Muscle layer of duodenum (tissue), 2 donors: ENCODE data around the gene USPL1.
"Not testable (repeated sequence)": the region's sequence is repeated elsewhere in the genome, so short reads cannot be mapped to it uniquely, and the experiment has no call there.

ENCODE experiments used
- H3K27ac ChIP-seq: one replicate; pipeline ENCODE4 v1.7.0; 2013; ENCODE audit warnings: mild to moderate bottlenecking, low read length
- H3K27me3 ChIP-seq: one replicate; pipeline ENCODE4 v1.7.0; 2013; ENCODE audit warnings: low read depth, mild to moderate bottlenecking, control low read depth, low read length
- H3K36me3 ChIP-seq, 2 donors: one replicate each; pipeline ENCODE4 v1.7.0; 2013; ENCODE audit warnings: low read length in 2 of 2, control low read depth in 1 of 2, mild to moderate bottlenecking in 1 of 2; ENCODE audit not compliant: insufficient read depth in 2 of 2, control insufficient read depth in 1 of 2
- H3K4me1 ChIP-seq, 2 donors: one replicate each; pipeline ENCODE4 v1.7.0; 2013; ENCODE audit warnings: low read length in 2 of 2, mild to moderate bottlenecking in 2 of 2, control low read depth in 1 of 2, moderate library complexity in 1 of 2; ENCODE audit not compliant: insufficient read depth in 2 of 2, control insufficient read depth in 1 of 2
- H3K4me3 ChIP-seq, 2 donors: one replicate each; pipeline ENCODE4 v1.7.0; 2013; ENCODE audit warnings: low read length in 2 of 2, low read depth in 1 of 2, mild to moderate bottlenecking in 1 of 2
- H3K9me3 ChIP-seq, 2 donors: one replicate each; pipeline ENCODE4 v1.7.0; 2013; ENCODE audit warnings: low read length in 2 of 2, control low read depth in 1 of 2, mild to moderate bottlenecking in 1 of 2; ENCODE audit not compliant: control insufficient read depth in 1 of 2
- donor health status: healthy.

Gene USPL1

GRCh38 chr13:30639671-30640070 lies 22.0 kb downstream of the USPL1 start:
- Histone ChIP-seq H3K4me1 (peaks cover 0 to 5% of the 10 kb centered on the region in 2 donors), H3K27me3 (no peaks in the 10 kb centered on the region), H3K36me3 (peaks cover 23 to 28% of the 10 kb centered on the region in 2 donors), H3K9me3 (no peaks in the 10 kb centered on the region), H3K27ac (no peak overlapping the region), H3K4me3 (no peak overlapping the region)

- Histone ChIP-seq H3K36me3 (peaks cover 23 to 28% of the 10 kb centered on the region in 2 donors), H3K4me1 (peaks cover 0 to 19% of the 10 kb centered on the region in 2 donors)
- not testable (repeated sequence) for H3K27ac ChIP-seq, H3K4me3 ChIP-seq, H3K9me3 ChIP-seq, H3K27me3 ChIP-seq
These were observed 23.5 kb downstream of the USPL1 start for GRCh38 chr13:30641173-30641572.

GRCh38 chr13:30645629-30646028 lies 27.9 kb downstream of the USPL1 start:
- peaks cover 0 to 19% of the 10 kb centered on the region in 2 donors for H3K4me1 ChIP-seq
- H3K4me3 ChIP-seq, result no peak overlapping the region
- no peaks in the 10 kb centered on the region for H3K27me3 ChIP-seq
- H3K36me3 ChIP-seq, result peaks cover 39 to 44% of the 10 kb centered on the region in 2 donors
- no peak overlapping the region for H3K27ac ChIP-seq
- no peaks in the 10 kb centered on the region for H3K9me3 ChIP-seq

- Histone ChIP-seq H3K27me3 (no peaks in the 10 kb centered on the region), H3K9me3 (no peaks in the 10 kb centered on the region), H3K4me3 (no peak overlapping the region), H3K36me3 (peaks cover 30 to 39% of the 10 kb centered on the region in 2 donors), H3K4me1 (peaks cover 0 to 19% of the 10 kb centered on the region in 2 donors), H3K27ac (no peak overlapping the region)
These were observed 29.7 kb downstream of the USPL1 start for GRCh38 chr13:30647420-30647819.

- peaks cover 0 to 19% of the 10 kb centered on the region in 2 donors for H3K4me1 ChIP-seq
- peaks cover 24 to 34% of the 10 kb centered on the region in 2 donors for H3K36me3 ChIP-seq
- H3K27ac ChIP-seq, result no peak overlapping the region
- H3K9me3 ChIP-seq, result no peaks in the 10 kb centered on the region
- H3K27me3 ChIP-seq, result no peaks in the 10 kb centered on the region
- H3K4me3 ChIP-seq, result no peak overlapping the region
These were observed 30.3 kb downstream of the USPL1 start for GRCh38 chr13:30647824-30648521.

- Histone ChIP-seq H3K4me1 (peaks cover 0 to 19% of the 10 kb centered on the region in 2 donors), H3K27ac (no peak overlapping the region), H3K4me3 (no peak overlapping the region), H3K27me3 (no peaks in the 10 kb centered on the region), H3K36me3 (peaks cover 19 to 30% of the 10 kb centered on the region in 2 donors), H3K9me3 (no peaks in the 10 kb centered on the region)
These were observed 30.8 kb downstream of the USPL1 start for GRCh38 chr13:30648522-30649012.

- H3K36me3 ChIP-seq, result peaks cover 21 to 39% of the 10 kb centered on the region in 2 donors
- not testable (repeated sequence) for H3K9me3 ChIP-seq, H3K4me1 ChIP-seq, H3K27ac ChIP-seq, H3K27me3 ChIP-seq, H3K4me3 ChIP-seq
These were observed 33.9 kb downstream of the USPL1 start for GRCh38 chr13:30651648-30652047.

- Histone ChIP-seq H3K9me3 (no peaks in the 10 kb centered on the region), H3K27me3 (no peaks in the 10 kb centered on the region), H3K36me3 (peaks cover 16 to 41% of the 10 kb centered on the region in 2 donors), H3K4me1 (no peaks in the 10 kb centered on the region), H3K4me3 (no peak overlapping the region), H3K27ac (no peak overlapping the region)
These were observed 35.1 kb downstream of the USPL1 start for GRCh38 chr13:30652746-30653386.

- no peaks in the 10 kb centered on the region for H3K9me3 ChIP-seq
- H3K4me1 ChIP-seq, result no peaks in the 10 kb centered on the region
- H3K27me3 ChIP-seq, result no peaks in the 10 kb centered on the region
- H3K36me3 ChIP-seq, result peaks cover 11 to 40% of the 10 kb centered on the region in 2 donors
- no peak overlapping the region for H3K4me3 ChIP-seq
- H3K27ac ChIP-seq, result no peak overlapping the region
These were observed 36.7 kb downstream of the USPL1 start for GRCh38 chr13:30654430-30654829.

GRCh38 chr13:30656178-30656577 lies 38.5 kb downstream of the USPL1 start:
- no peak overlapping the region for H3K27ac ChIP-seq
- no peaks in the 10 kb centered on the region for H3K27me3 ChIP-seq
- H3K9me3 ChIP-seq, result no peaks in the 10 kb centered on the region
- peaks cover 11 to 35% of the 10 kb centered on the region in 2 donors for H3K36me3 ChIP-seq
- peaks cover 0 to 8% of the 10 kb centered on the region in 2 donors for H3K4me1 ChIP-seq
- H3K4me3 ChIP-seq, result no peak overlapping the region

GRCh38 chr13:30659980-30660379 lies 42.3 kb downstream of the USPL1 start:
- Histone ChIP-seq H3K27me3 (no peaks in the 10 kb centered on the region), H3K4me3 (peak overlapping the region in 1 of 2 donors; percentile 9), H3K4me1 (peaks cover 0 to 8% of the 10 kb centered on the region in 2 donors), H3K9me3 (no peaks in the 10 kb centered on the region), H3K36me3 (peaks cover 6 to 28% of the 10 kb centered on the region in 2 donors), H3K27ac (no peak overlapping the region)
